ENCODE measurements around the gene FHOD3. TPM values are rescaled to one million over a fixed set of nuclear protein-coding genes. Genes with fewer than 3 reads are reported as not detected.

Gene FHOD3
- total and polyA plus RNA-seq, 10 donors = 1.2 to 2.7 (median 1.9) TPM

- H3K4me3 ChIP-seq = no peak overlapping the region
- no peaks in the 10 kb centered on the region for H3K36me3 ChIP-seq
- peaks cover 0 to 13% (median 3%) of the 10 kb centered on the region in 8 donors for H3K9me3 ChIP-seq
- no peaks in the 10 kb centered on the region for H3K27me3 ChIP-seq (replicated peaks in 1 of 7)
- WGBS, 5 donors = 88 to 94% (median 91%) methylated on average over 4 of the region's 4 CpGs
- intact Hi-C loops (cut with DNase I; ENCODE audit: low total_unique reads) = no loop called here
- no peaks in the 10 kb centered on the region for H3K4me1 ChIP-seq
- TF ChIP-seq POLR2AphosphoS5 (IDR thresholded peaks at IDR 0.05) = no peak
- no peak for TF ChIP-seq POLR2A (IDR thresholded peaks at IDR 0.05)
- TF ChIP-seq CTCF (IDR thresholded peaks at IDR 0.05 in 8 of 11, conservative IDR thresholded peaks at IDR 0.05 in 3 of 11) = no peak
- no peak overlapping the region for H3K27ac ChIP-seq
- no peak for DNase-seq
Observed at GRCh38 chr18:36340246-36340645, 42.7 kb downstream of the FHOD3 start.

- intact Hi-C loops (cut with DNase I; ENCODE audit: low total_unique reads) = no loop called here
- DNase-seq = no peak
Observed at GRCh38 chr18:36341944-36342343, 44.4 kb downstream of the FHOD3 start.

GRCh38 chr18:36348331-36348730, 50.8 kb downstream of the FHOD3 start:
- no peaks in the 10 kb centered on the region for H3K36me3 ChIP-seq
- peaks cover 0 to 37% (median 0%) of the 10 kb centered on the region in 7 donors for H3K27me3 ChIP-seq (replicated peaks in 1 of 7)
- no peak overlapping the region for H3K27ac ChIP-seq
- intact Hi-C loops (cut with DNase I; ENCODE audit: low total_unique reads) = no loop called here
- H3K4me1 ChIP-seq = no peaks in the 10 kb centered on the region
- H3K4me3 ChIP-seq = no peak overlapping the region
- WGBS, 5 donors = 62 to 71% (median 64%) methylated on average over 3 of the region's 3 CpGs
- no peak for TF ChIP-seq POLR2A (IDR thresholded peaks at IDR 0.05)
- TF ChIP-seq POLR2AphosphoS5 (IDR thresholded peaks at IDR 0.05) = no peak
- TF ChIP-seq CTCF (IDR thresholded peaks at IDR 0.05 in 8 of 11, conservative IDR thresholded peaks at IDR 0.05 in 3 of 11) = no peak
- no peaks in the 10 kb centered on the region for H3K9me3 ChIP-seq
- no peak for DNase-seq

More at GRCh38 chr18:36341944-36342343, 44.4 kb downstream of the FHOD3 start:
- Histone ChIP-seq H3K4me3 (no peak overlapping the region), H3K36me3 (no peaks in the 10 kb centered on the region), H3K27ac (no peak overlapping the region), H3K4me1 (no peaks in the 10 kb centered on the region), H3K9me3 (peaks cover 0 to 13% (median 3%) of the 10 kb centered on the region in 8 donors), H3K27me3 (replicated peaks in 1 of 7) (peaks cover 0 to 3% (median 0%) of the 10 kb centered on the region in 7 donors)
- TF ChIP-seq CTCF (IDR thresholded peaks at IDR 0.05 in 8 of 11, conservative IDR thresholded peaks at IDR 0.05 in 3 of 11) (no peak), POLR2AphosphoS5 (IDR thresholded peaks at IDR 0.05) (no peak), POLR2A (IDR thresholded peaks at IDR 0.05) (no peak)

GRCh38 chr18:36348971-36349417, 51.5 kb downstream of the FHOD3 start:
- intact Hi-C loops (cut with DNase I; ENCODE audit: low total_unique reads) = no loop called here
- no peak for DNase-seq
- no peaks in the 10 kb centered on the region for H3K36me3 ChIP-seq
- WGBS, 5 donors = 72 to 99% (median 90%) methylated on average over 5 to 6 of the region's 6 CpGs
- H3K27me3 ChIP-seq (replicated peaks in 1 of 7) = peaks cover 0 to 37% (median 0%) of the 10 kb centered on the region in 7 donors
- TF ChIP-seq POLR2AphosphoS5 (IDR thresholded peaks at IDR 0.05) (no peak), CTCF (IDR thresholded peaks at IDR 0.05 in 8 of 11, conservative IDR thresholded peaks at IDR 0.05 in 3 of 11) (no peak), POLR2A (IDR thresholded peaks at IDR 0.05) (no peak)
- H3K9me3 ChIP-seq = peaks cover 0 to 5% (median 0%) of the 10 kb centered on the region in 8 donors
- H3K27ac ChIP-seq = no peak overlapping the region
- no peak overlapping the region for H3K4me3 ChIP-seq
- H3K4me1 ChIP-seq = no peaks in the 10 kb centered on the region

All from spleen (tissue), 11 donors.